Measurements from ENCODE around the gene NCF4.

Gene NCF4

DNA sequence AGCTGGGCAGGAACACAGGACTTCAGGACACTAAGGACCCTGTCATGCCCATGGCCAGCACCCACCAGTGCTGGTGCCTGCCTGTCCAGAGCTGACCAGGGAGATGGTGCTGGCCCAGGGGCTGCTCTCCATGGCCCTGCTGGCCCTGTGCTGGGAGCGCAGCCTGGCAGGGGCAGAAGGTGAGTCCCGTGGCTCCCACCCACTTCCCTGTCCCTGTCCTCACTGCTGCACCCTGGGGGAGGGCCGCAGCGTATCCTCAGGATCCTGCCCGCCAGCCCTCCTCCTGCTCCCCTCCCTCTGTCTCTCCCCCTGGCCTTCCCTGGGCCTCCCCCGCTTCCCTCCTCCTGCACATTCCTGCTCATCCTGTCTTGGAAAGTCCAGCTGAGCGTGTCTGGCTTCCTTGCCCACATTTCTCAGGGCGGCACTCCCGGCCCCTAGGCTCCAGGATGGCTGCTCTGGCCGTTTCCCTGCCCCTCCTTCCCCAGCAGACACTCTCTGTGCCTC lies 61.4 kb downstream of the NCF4 start:
- no peak for DNase-seq (ENCODE audit: low spot score)

DNA sequence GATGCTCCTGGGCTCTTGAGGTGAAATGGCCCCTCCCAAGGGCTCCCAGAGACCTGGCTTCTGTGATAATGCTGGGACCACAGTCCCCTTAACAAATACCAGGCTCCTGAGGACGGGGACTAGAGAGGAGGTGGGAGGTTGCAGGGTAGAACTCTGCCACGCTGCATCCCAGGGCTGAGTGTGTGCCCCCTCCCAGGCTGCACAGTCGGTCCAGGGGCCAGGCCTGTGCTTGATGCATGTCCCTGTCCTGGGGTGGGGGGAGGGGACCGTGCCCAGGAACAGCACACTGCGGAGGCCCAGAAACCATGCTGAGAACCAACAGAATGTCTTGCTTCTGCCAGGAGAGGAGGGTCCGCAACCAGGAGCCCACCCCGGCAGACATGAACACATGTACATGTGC lies 61.9 kb downstream of the NCF4 start:
- DNase-seq (ENCODE audit: low spot score), result no peak

DNA sequence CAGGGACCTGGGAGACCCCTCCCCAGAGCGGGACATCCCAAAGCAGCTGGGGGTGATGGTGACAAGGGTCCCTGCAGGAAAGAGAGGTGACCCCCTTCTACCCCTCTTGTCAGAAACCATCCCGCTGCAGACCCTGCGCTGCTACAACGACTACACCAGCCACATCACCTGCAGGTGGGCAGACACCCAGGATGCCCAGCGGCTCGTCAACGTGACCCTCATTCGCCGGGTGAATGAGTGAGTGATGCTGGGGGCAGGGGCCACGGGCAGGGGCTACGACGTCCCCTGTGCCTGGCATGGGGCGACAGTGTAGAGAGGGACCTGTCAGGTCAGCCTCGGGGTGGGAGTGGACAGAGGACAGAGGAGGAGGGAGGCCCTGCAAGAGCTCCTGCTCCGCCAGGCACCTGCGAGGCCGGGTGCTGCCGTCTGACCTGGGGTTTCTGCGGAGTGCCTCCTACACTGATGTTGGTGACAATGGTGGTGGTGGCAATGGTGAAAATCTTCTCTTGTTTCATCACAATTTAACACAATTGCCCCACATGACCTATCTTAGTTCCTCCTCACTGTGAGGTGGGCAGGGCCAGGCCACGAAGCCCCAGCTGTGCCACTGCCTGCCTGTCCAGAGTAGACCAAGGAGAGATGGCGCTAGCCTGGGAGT lies 62.5 kb downstream of the NCF4 start:
- no peak for DNase-seq (ENCODE audit: low spot score)

DNA sequence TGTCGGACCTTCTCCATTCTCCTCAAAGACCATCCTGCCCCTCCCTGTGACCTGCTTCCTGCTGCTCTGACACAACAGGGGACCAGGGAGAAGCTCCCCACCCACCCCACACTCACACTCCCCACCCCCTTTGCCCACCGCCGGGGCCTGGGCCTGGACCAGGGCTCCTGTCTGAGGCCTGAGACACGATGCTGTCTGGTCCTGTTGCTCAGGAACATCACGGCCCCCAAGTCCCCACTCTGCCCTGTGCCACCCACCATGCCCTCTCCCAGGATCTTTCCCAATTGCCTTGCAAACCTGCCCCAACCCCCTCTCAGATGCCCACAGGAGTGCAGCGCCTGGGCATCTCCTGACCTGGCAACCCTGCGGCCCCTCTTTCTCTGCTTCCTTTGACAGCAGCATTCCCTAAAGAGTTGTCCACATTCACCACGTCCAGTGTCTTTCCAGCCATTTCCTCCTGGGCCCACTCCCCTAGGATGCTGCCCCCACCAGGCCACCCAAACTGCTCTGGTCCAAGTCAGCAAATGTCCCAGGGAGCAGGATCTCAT lies 63.4 kb downstream of the NCF4 start:
- DNase-seq (ENCODE audit: low spot score), result no peak

DNA sequence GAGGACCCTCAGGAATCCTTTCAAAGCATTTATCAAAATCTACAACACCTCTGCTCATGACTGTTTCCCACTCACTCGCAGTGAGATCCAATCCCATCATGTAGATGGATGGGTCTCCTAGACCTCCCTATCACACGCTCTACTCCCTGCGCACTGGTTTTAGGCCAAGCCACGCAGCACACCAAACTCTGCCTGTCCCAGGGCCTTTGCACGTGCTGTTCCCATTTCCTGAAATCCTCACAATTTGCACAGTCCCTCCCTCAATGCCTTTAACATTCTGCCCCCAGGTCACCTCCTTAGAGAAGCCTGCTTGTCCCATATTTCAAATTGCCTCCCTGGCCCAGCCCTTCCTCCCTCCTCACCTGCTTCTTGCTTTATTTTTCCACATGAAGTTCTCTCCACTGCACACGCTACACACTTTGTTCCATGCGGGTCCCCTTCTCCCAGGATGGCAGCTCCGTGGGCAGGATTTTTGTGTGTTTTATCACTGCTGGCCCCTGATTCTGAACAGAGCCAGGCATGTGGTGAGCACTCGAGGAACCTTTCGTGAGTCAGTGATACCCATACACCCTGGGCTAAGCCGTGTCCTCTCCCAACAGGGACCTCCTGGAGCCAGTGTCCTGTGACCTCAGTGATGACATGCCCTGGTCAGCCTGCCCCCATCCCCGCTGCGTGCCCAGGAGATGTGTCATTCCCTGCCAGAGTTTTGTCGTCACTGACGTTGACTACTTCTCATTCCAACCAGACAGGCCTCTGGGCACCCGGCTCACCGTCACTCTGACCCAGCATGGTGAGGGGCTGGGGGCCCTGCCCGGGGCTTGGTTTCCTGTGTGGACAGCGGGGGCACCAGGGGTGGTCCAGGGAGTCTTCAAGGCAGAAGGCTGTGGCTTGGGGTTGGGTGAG lies 64.8 kb downstream of the NCF4 start:
- no peak for DNase-seq (ENCODE audit: low spot score)

DNA sequence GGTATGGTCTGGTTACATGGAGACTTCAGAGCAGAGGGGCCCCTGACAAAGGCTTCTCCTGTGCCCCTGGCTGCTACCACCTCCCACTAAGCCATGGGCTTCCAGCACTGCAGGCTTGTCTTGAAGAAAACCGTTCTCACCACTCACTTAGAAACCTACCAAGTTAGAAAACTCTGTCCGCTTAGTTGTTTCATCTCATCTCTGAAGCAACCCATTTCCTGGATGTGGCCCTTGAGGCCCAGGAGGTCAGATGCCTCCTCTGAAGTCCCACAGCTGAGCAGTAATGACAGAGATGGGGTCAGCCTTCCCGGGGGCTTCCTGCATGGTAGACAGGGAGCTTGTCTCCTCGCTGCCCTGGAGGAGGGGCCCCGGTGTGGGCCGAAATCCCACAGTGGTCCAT lies 65.5 kb downstream of the NCF4 start:
- no peak for DNase-seq (ENCODE audit: low spot score)

DNA sequence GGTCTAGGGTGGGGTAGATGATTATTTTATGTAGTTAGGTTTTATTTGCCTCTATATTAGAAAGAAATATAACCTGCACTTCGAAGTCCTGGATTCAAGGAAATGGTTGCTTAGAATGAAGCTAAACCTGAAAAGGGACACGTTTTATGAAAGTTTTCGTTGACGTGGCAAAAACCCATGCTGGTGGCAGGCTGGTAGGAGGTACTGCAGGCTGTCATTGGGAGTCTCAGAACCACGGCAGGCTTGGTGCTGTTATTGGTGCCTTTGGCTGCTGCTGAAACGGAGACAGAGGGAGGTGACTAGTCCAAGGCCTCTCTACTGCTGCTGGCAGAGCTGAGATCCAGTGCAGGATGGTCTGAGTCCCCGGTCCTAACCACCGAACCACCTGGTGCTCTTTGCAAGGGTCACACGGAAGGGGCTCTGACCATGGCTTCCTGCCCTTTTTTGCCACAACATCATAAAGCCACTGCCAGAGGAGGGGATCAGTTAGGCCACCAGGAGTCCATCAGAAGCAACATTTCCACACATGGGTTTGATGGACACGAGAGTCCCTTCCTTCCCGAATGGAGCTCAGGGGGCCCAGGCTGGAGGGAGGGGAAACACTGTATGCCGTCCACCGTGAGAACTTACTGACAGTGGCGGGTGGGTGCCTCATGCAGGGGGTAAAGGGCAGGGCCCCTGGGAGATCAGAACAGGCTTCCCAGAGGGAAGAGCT lies 66.1 kb downstream of the NCF4 start:
- DNase-seq (ENCODE audit: low spot score), result no peak
